Natural killer cell treated with Interleukin-12 subunit alpha and Interleukin-12 subunit beta and Interleukin-15 and Interleukin-18, amount 100 ng/mL, for 72 hours (primary cell): ENCODE measurements around the gene CMTM4. TPM values are rescaled to one million over a fixed set of nuclear protein-coding genes. Genes with fewer than 3 reads are reported as not detected.
"Not testable (repeated sequence)": the region's sequence is repeated elsewhere in the genome, so short reads cannot be mapped to it uniquely, and the experiment has no call there.

Source experiments
- ATAC-seq, 2 donors: fragments of 150-1000 bp; cut with Tn5 transposase in 1 of 2; sonication (Bioruptor Pico), chemical (Tn5 transposase) in 1 of 2; 2 replicates each; pipeline ENCODE4 v1.10.0; 2021
- DNase-seq: peaks from one replicate; pipeline ENCODE4 v3.0.0; 2022; ENCODE audit warnings: low spot score
- H3K27ac Mint-ChIP-seq, 2 donors: 1 replicate in 1 of 2; 2 replicates in 1 of 2; pipeline ENCODE4 v1.8.0; 2022; ENCODE audit warnings: mixed read lengths in 2 of 2, mild to moderate bottlenecking in 1 of 2, moderate library complexity in 1 of 2
- H3K27me3 Mint-ChIP-seq, 2 donors: 1 replicate in 1 of 2; 2 replicates in 1 of 2; pipeline ENCODE4 v1.8.0; 2022; ENCODE audit warnings: mixed read lengths in 2 of 2
- H3K36me3 Mint-ChIP-seq: one replicate; pipeline ENCODE4 v1.8.0; 2022; ENCODE audit warnings: mixed read lengths
- H3K4me1 Mint-ChIP-seq, 2 donors: 1 replicate in 1 of 2; 2 replicates in 1 of 2; pipeline ENCODE4 v1.8.0; 2022; ENCODE audit warnings: low read depth in 2 of 2, mixed read lengths in 2 of 2, mild to moderate bottlenecking in 1 of 2
- H3K4me3 Mint-ChIP-seq: one replicate; pipeline ENCODE4 v1.8.0; 2022; ENCODE audit warnings: mixed read lengths
- H3K9me3 Mint-ChIP-seq: 2 replicates; pipeline ENCODE4 v1.8.0; 2022; ENCODE audit warnings: mixed read lengths
- total RNA-seq, 2 donors: library from RNA; stranded (reverse); gene quantifications; one replicate each; pipeline ENCODE4 v1.2.3, GENCODE V29; 2022

Gene CMTM4
- total RNA-seq, 2 donors from 2014 or later, result 1.2 to 2.2 TPM

GRCh38 chr16:66677179-66677578 is 19.4 kb downstream of the CMTM4 start:
- DNase-seq (no peak), ATAC-seq (no peak)
- Mint-ChIP-seq H3K27me3 (no peaks in the 10 kb centered on the region), H3K36me3 (no peaks in the 10 kb centered on the region), H3K27ac (no peak overlapping the region), H3K9me3 (no peaks in the 10 kb centered on the region), H3K4me3 (no peak overlapping the region), H3K4me1 (no peaks in the 10 kb centered on the region)

DNA sequence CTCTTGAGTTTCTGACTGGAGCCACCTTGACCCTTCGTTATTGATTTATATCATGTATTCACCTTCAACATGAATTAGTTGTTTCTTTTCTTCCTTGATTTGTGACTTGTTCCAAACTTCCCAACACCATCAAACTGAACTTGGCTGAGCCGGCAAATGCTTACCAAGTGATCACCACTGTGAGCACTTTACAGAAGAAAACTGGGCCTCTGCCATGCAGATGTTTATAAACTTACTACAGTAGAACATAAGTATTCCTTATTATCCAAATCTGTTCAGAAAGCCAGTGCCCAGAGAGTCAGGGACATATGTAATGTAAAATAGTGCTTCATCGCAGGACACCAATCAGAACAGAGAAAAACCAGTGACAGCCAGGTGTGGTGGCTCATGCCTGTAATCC is 19.9 kb downstream of the CMTM4 start:
- H3K27me3 Mint-ChIP-seq, result no peaks in the 10 kb centered on the region
- no peaks in the 10 kb centered on the region for H3K4me1 Mint-ChIP-seq
- no peaks in the 10 kb centered on the region for H3K36me3 Mint-ChIP-seq
- no peak overlapping the region for H3K4me3 Mint-ChIP-seq
- H3K9me3 Mint-ChIP-seq, result no peaks in the 10 kb centered on the region
- DNase-seq, result no peak
- ATAC-seq, result no peak
- no peak overlapping the region for H3K27ac Mint-ChIP-seq

GRCh38 chr16:66673691-66674090 is 22.9 kb downstream of the CMTM4 start:
- ATAC-seq, result no peak
- Mint-ChIP-seq H3K9me3 (no peaks in the 10 kb centered on the region), H3K36me3 (no peaks in the 10 kb centered on the region), H3K27ac (no peak overlapping the region), H3K27me3 (no peaks in the 10 kb centered on the region), H3K4me1 (no peaks in the 10 kb centered on the region), H3K4me3 (no peak overlapping the region)
- DNase-seq, result no peak

DNA sequence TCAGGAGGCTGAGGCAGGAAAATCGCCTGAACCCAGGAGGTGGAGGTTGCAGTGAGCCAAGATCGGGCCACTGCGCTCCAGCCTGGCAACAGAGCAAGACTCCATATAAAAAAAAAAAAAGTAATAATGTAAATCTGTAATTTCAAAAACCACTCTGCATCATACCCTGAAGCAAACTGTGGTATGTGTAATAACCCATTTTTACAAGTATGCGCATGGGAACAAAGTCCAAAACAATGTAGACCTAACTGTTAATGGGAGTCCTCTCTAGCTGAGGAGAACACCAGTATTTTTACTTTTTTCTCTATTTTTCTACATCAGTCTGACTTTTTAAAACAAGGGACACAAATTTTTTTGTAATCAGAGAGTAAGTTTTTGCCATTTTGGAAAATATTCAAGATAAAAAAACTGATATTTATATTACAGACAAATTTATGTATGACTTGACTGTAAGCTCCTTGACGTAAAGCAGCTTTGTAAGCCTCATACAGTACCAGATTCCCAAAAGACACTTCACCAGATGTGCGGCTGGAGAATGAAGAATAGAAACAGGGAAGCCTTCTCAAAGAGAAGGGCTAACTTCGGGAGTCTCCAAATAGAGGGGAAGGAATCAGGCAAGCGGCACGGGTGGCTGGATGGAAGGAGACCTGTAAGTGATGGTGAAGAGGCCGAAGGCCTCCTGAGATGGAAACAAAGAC is 25.7 kb downstream of the CMTM4 start:
- Mint-ChIP-seq H3K9me3 (no peaks in the 10 kb centered on the region), H3K4me1 (no peaks in the 10 kb centered on the region), H3K36me3 (no peaks in the 10 kb centered on the region), H3K27ac (no peak overlapping the region), H3K4me3 (no peak overlapping the region), H3K27me3 (no peaks in the 10 kb centered on the region)
- DNase-seq, result no peak
- ATAC-seq, result no peak

- Mint-ChIP-seq H3K27me3 (no peaks in the 10 kb centered on the region), H3K4me3 (no peak overlapping the region), H3K9me3 (no peaks in the 10 kb centered on the region), H3K4me1 (no peaks in the 10 kb centered on the region), H3K36me3 (no peaks in the 10 kb centered on the region), H3K27ac (no peak overlapping the region)
- ATAC-seq (no peak), DNase-seq (no peak)
Measured at GRCh38 chr16:66668777-66669444, 27.6 kb downstream of the CMTM4 start.

DNA sequence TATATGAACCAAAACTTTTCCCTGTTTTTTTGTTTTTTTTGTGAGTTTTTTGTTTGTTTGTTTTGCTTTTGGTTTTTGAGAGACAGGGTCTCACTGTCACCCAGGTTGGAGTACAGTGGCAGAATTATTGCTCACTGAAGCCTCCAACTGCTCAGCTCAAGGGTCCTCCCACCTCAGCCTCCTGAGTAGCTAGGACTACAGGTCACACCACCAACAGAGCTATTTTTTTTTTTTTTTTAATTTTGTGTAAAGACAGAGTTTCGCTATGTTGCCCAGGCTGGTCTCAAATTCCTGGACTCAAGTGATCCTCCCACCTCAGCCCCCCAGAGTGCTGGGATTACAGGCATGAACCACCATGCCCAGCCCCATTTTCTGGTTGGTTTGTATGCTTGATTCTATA is 28.6 kb downstream of the CMTM4 start:
- DNase-seq, result no peak
- Mint-ChIP-seq H3K4me1 (no peaks in the 10 kb centered on the region), H3K9me3 (no peaks in the 10 kb centered on the region), H3K4me3 (no peak overlapping the region), H3K27ac (no peak overlapping the region), H3K27me3 (peaks cover 0 to 2% of the 10 kb centered on the region in 2 donors), H3K36me3 (no peaks in the 10 kb centered on the region)
- ATAC-seq, result no peak

- ATAC-seq, result no peak
- Mint-ChIP-seq H3K4me1 (no peaks in the 10 kb centered on the region), H3K27me3 (peaks cover 7 to 30% of the 10 kb centered on the region in 2 donors), H3K27ac (no peak overlapping the region), H3K36me3 (no peaks in the 10 kb centered on the region), H3K9me3 (no peaks in the 10 kb centered on the region), H3K4me3 (no peak overlapping the region)
- no peak for DNase-seq
Measured at GRCh38 chr16:66662445-66663194, 33.9 kb downstream of the CMTM4 start.

DNA sequence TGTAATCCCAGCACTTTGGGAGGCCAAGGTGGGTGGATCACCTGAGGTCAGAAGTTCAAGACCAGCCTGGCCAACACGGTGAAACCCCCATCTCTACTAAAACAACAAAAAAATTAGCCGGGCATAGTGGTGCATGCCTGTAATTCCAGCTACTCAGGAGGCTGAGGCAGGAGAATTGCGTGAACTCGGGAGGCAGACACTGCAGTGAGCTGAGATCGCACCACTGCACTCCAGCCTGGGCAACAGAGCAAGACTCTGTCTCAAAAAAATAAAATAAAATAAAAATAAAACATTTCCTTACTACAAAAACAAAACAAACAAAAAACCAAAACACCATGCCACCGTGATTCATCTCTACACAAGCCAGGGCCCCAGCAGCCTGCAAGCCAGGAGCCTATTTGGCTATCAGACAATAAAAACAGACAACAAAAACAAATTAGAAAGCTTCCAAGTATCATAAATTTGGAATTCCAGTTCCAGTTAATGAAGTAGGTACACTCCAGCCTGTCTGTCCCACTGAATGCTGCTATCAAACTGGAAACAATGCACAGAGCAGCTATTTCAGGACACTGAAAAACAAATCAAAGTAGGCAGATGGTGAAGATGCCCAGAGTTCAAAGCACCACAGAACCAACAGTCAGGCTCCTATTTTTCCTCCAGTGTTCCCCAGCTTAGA is 34.7 kb downstream of the CMTM4 start:
- not testable (repeated sequence) for DNase-seq

GRCh38 chr16:66661210-66661560 is 35.4 kb downstream of the CMTM4 start:
- DNase-seq, result no peak
- Mint-ChIP-seq H3K4me3 (no peak overlapping the region), H3K27me3 (peaks cover 9 to 37% of the 10 kb centered on the region in 2 donors), H3K9me3 (no peaks in the 10 kb centered on the region), H3K4me1 (no peaks in the 10 kb centered on the region), H3K36me3 (no peaks in the 10 kb centered on the region), H3K27ac (no peak overlapping the region)
- no peak for ATAC-seq

More for the DNA sequence above, 34.7 kb downstream of the CMTM4 start:
- H3K4me3 Mint-ChIP-seq, H3K4me1 Mint-ChIP-seq, H3K9me3 Mint-ChIP-seq, H3K27ac Mint-ChIP-seq, ATAC-seq, H3K36me3 Mint-ChIP-seq: not testable (repeated sequence)
- peaks cover 7 to 32% of the 10 kb centered on the region in 2 donors for H3K27me3 Mint-ChIP-seq

DNA sequence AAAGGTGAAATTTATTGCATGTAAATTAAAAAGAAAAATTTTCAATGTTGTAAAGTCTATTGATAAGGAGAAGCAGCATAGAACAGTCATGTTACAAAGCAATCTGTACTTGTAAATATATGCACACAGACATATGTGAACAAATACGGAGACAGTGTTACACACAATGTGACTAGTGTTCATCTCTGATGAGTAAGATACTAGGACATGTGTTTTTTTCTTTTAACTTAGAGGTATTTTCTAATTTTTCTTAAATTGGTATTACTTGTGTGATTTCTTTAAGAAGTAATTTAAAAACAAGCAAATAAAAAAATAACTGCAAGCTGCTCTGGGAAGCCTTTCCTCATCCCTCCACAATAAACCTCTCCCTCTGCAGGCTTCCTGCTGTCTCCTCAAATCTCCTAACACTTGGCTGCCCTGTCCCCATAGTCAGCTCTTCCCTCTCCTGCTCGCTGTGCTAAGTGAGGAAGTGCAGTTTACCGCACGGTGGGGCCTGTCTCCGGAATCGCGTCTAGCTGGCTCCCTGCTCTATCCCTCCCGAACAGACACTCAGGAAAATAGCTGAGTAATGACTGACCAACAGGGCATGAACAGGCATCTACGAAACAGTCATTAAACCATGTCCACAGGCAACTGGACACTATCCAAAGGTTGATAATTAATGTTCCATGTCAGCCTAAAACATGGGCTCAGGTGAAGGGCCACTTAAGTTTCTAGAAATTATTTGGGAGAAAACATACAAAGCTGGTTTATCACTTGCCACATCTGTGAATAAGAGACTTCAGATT is 35.9 kb downstream of the CMTM4 start:
- H3K4me1 Mint-ChIP-seq, result no peaks in the 10 kb centered on the region
- H3K27ac Mint-ChIP-seq, result no peak overlapping the region
- ATAC-seq (no peak), DNase-seq (no peak)
- peaks cover 9 to 37% of the 10 kb centered on the region in 2 donors for H3K27me3 Mint-ChIP-seq
- H3K4me3 Mint-ChIP-seq, result no peak overlapping the region
- no peaks in the 10 kb centered on the region for H3K36me3 Mint-ChIP-seq
- H3K9me3 Mint-ChIP-seq, result no peaks in the 10 kb centered on the region

DNA sequence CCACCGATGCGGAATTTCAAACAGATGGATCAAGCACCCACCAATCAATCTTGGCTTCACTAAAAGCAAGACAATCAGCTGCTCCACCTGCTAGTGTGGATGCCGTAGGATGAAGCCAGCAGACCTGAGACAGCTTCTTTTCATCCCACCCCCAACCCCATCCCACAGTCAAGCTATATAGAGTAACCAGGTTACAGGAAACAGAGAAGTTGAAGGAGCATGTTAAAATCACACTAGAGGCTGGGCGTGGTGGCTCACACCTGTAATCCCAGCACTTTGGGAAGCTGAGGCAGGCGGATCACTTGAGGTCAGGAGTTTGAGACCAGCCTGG is 37.7 kb downstream of the CMTM4 start:
- Mint-ChIP-seq H3K36me3 (no peaks in the 10 kb centered on the region), H3K4me3 (no peak overlapping the region), H3K27me3 (peaks cover 9 to 37% of the 10 kb centered on the region in 2 donors), H3K4me1 (no peaks in the 10 kb centered on the region), H3K9me3 (no peaks in the 10 kb centered on the region), H3K27ac (no peak overlapping the region)
- no peak for DNase-seq
- no peak for ATAC-seq

DNA sequence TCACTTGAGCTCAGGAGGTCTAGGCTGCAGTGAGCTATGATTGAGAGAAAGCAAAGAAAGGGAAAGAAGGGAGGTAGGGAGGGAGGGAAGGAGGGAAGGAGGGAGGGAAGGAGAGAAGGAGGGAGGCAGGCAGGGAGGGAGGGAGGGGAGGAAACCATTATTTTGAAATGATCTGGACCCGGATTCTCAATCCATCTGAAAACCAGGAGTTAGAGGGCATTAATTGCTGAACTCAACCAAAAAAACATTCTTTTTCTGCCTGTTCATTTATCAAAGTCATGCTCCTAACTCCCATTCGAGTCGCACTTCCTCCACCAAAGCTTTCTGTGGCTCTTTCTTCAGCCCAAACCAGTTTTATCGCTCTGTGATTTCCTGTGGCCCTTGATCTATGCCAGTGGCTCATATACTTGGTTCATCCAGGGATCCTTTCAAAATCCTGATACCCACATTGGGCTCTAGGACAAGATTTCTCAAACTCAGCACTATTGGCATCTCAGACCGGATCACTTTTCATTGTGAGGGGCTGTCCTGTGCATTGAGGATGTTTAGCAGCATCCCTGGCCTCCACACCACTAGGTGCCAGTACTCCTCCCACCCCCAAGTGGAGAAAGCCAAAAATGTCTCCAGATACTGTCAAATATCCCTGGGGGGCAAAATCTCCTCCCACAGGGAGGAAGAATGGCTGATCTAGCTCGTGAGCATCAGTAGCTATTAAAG is 38.2 kb downstream of the CMTM4 start:
- no peak overlapping the region for H3K27ac Mint-ChIP-seq
- ATAC-seq, result no peak
- H3K4me3 Mint-ChIP-seq, result no peak overlapping the region
- H3K36me3 Mint-ChIP-seq, result no peaks in the 10 kb centered on the region
- no peak for DNase-seq
- no peaks in the 10 kb centered on the region for H3K9me3 Mint-ChIP-seq
- peaks cover 0 to under 1% of the 10 kb centered on the region in 2 donors for H3K4me1 Mint-ChIP-seq
- H3K27me3 Mint-ChIP-seq, result peaks cover 9 to 37% of the 10 kb centered on the region in 2 donors

- H3K36me3 Mint-ChIP-seq, result no peaks in the 10 kb centered on the region
- DNase-seq (no peak), ATAC-seq (no peak)
- H3K4me1 Mint-ChIP-seq, result peaks cover 6 to 7% of the 10 kb centered on the region in 2 donors
- H3K4me3 Mint-ChIP-seq, result no peak overlapping the region
- H3K27me3 Mint-ChIP-seq, result peaks cover 9 to 29% of the 10 kb centered on the region in 2 donors
- no peaks in the 10 kb centered on the region for H3K9me3 Mint-ChIP-seq
- H3K27ac Mint-ChIP-seq, result no peak overlapping the region
Measured at GRCh38 chr16:66656547-66656946, 40.0 kb downstream of the CMTM4 start.
